Endothelial cell of umbilical vein (primary cell): ENCODE data around the gene MNT. TPM values are rescaled to one million over a fixed set of nuclear protein-coding genes. Genes with fewer than 3 reads are reported as not detected.

Experiments
- BruUV-seq: library from RNA; stranded (reverse); fragments of 400-500 nt; replicated peaks from 2 replicates; lab custom pipeline; 2021; lab: Mats Ljungman, UMichigan
- CTCF ChIA-PET: fragments of 300-600, 350-600 bp; sonication (Branson Sonifier 250); formaldehyde crosslinking; loops from one replicate; lab custom pipeline; 2021; ENCODE audit warnings: antibody characterized with exemption, inconsistent platforms; lab: Charles Lee
- POLR2A ChIA-PET: fragments of 300-600, 350-600 bp; sonication (Branson Sonifier 250); formaldehyde crosslinking; loops from one replicate; lab custom pipeline; 2021; ENCODE audit warnings: antibody characterized with exemption, inconsistent platforms; lab: Charles Lee
- DNase-seq: peaks from one replicate; pipeline ENCODE4 v3.0.0-alpha.2; 2011; ENCODE audit warnings: low read depth, low spot score
- FAIRE-seq: peaks from 2 replicates; lab custom pipeline; 2011; peaks lifted over from hg19 to GRCh38; lab: Jason Lieb, UNC
- H2AFZ ChIP-seq: 2 replicates; pipeline ENCODE4 v1.6.0; 2012; ENCODE audit warnings: low read depth, low read length, control low read depth, inconsistent platforms
- H3K27ac ChIP-seq: 2 replicates; pipeline ENCODE4 v1.5.1; 2011; ENCODE audit warnings: low read depth, mild to moderate bottlenecking, control low read depth, low read length, moderate library complexity; ENCODE audit not compliant: insufficient read depth
- H3K27me3 ChIP-seq, 2 experiments: 2 replicates each; pipeline versions ENCODE4 v1.6.0 to v1.6.1; 2011; ENCODE audit warnings: low read length in 2 of 2, mixed read lengths in 1 of 2; ENCODE audit not compliant: control insufficient read depth in 2 of 2, insufficient read depth in 2 of 2
- H3K36me3 ChIP-seq, 2 experiments: 2 replicates in 1 of 2; 3 replicates in 1 of 2; pipeline ENCODE4 v1.5.1; 2011; ENCODE audit warnings: low read length in 2 of 2, mild to moderate bottlenecking in 1 of 2, moderate library complexity in 1 of 2; ENCODE audit not compliant: control insufficient read depth in 2 of 2, insufficient read depth in 2 of 2; ENCODE audit errors: extremely low read depth in 1 of 2
- H3K4me1 ChIP-seq: 3 replicates; pipeline ENCODE4 v1.5.1; 2011; ENCODE audit warnings: mild to moderate bottlenecking, low read length; ENCODE audit not compliant: control insufficient read depth, insufficient read depth; ENCODE audit errors: extremely low read depth
- H3K4me2 ChIP-seq: 2 replicates; pipeline ENCODE4 v1.6.1; 2011; ENCODE audit warnings: low read length, control low read depth, mixed read lengths; ENCODE audit not compliant: insufficient read depth
- H3K4me3 ChIP-seq, 3 experiments: fragments of 200-600 bp in 1 of 3; sonication (generic), shearing (Covaris generic) in 1 of 3; replicated peaks in 1 of 3; 2 replicates each; pipeline ENCODE4 v1.5.1; 2011 to 2016; ENCODE audit warnings: control low read depth in 3 of 3, low read length in 3 of 3, mild to moderate bottlenecking in 2 of 3, inconsistent platforms in 1 of 3, low read depth in 1 of 3, moderate library complexity in 1 of 3; ENCODE audit not compliant: insufficient read depth in 1 of 3
- H3K79me2 ChIP-seq: 2 replicates; pipeline ENCODE4 v1.6.0; 2012; ENCODE audit warnings: low read length, inconsistent platforms; ENCODE audit not compliant: control insufficient read depth, insufficient read depth
- H3K9ac ChIP-seq: replicated peaks from 2 replicates; pipeline ENCODE3; 2011; ENCODE audit warnings: low read length, control low read depth; ENCODE audit not compliant: insufficient read depth; ENCODE audit errors: extremely low read depth
- H3K9me1 ChIP-seq: replicated peaks from 3 replicates; pipeline ENCODE4 v1.6.0; 2011; ENCODE audit warnings: mild to moderate bottlenecking, low read length; ENCODE audit not compliant: control insufficient read depth, insufficient read depth; ENCODE audit errors: extremely low read depth
- H3K9me3 ChIP-seq: replicated peaks from 2 replicates; pipeline ENCODE4 v1.5.1; 2012; ENCODE audit warnings: low read length, inconsistent platforms; ENCODE audit not compliant: control insufficient read depth, insufficient read depth
- H4K20me1 ChIP-seq: replicated peaks from 2 replicates; pipeline ENCODE3; 2011; ENCODE audit warnings: mild to moderate bottlenecking, low read length; ENCODE audit not compliant: control insufficient read depth, insufficient read depth; ENCODE audit errors: extremely low read depth
- CTCF ChIP-seq, 2 donors: IDR thresholded peaks; 1 replicate in 1 of 2; 2 replicates in 1 of 2; pipeline ENCODE4 v1.5.1; 2011; ENCODE audit warnings: low read length in 2 of 2, mild to moderate bottlenecking in 2 of 2, moderate library complexity in 2 of 2, control low read depth in 1 of 2, inconsistent platforms in 1 of 2, low read depth in 1 of 2; ENCODE audit not compliant: insufficient read depth in 1 of 2; ENCODE audit errors: extremely low read depth in 1 of 2
- EZH2 ChIP-seq: IDR thresholded peaks from 2 replicates; pipeline ENCODE4 v1.6.1; 2012; ENCODE audit warnings: borderline replicate concordance, low read depth, mild to moderate bottlenecking, moderate library complexity, low read length, inconsistent platforms; ENCODE audit not compliant: severe bottlenecking
- FOS ChIP-seq: IDR thresholded peaks from 2 replicates; pipeline ENCODE4 v1.6.1; 2011; ENCODE audit warnings: mild to moderate bottlenecking, low read length, moderate library complexity, borderline replicate concordance; ENCODE audit not compliant: insufficient read depth
- GATA2 ChIP-seq: IDR thresholded peaks from 2 replicates; pipeline ENCODE4 v1.7.0; 2011; ENCODE audit warnings: low read depth, mild to moderate bottlenecking, moderate library complexity, mixed read lengths, low read length; ENCODE audit not compliant: insufficient read length, insufficient read depth
- JUN ChIP-seq: IDR thresholded peaks from 2 replicates; pipeline ENCODE4 v1.6.1; 2011; ENCODE audit warnings: borderline replicate concordance, low read depth; ENCODE audit not compliant: insufficient read length, insufficient read depth
- MAX ChIP-seq: IDR thresholded peaks from 2 replicates; pipeline ENCODE4 v1.6.1; 2011; ENCODE audit not compliant: insufficient read depth, insufficient read length
- MYC ChIP-seq: IDR thresholded peaks from one replicate; pipeline ENCODE4 v1.6.1; 2011; ENCODE audit warnings: mild to moderate bottlenecking, low read depth, low read length
- POLR2A ChIP-seq: IDR thresholded peaks from 2 replicates; pipeline ENCODE4 v1.6.1; 2012; ENCODE audit warnings: low read depth, mild to moderate bottlenecking, control low read depth, low read length
- POLR2AphosphoS5 ChIP-seq: IDR thresholded peaks from 2 replicates; pipeline ENCODE4 v1.6.1; 2012; ENCODE audit warnings: low read depth, mild to moderate bottlenecking, control low read depth, low read length, moderate library complexity; ENCODE audit not compliant: insufficient read depth
- dilution Hi-C: fragments of 300-500 bp; cut with MboI; formaldehyde crosslinking; loops from one replicate; pipeline ENCODE4 v1.15.0; 2019; ENCODE audit warnings: low sequenced_read_pairs; ENCODE audit not compliant: extremely low pct_ligation_motif_present
- intact Hi-C: fragments of 100-400 bp; cut with micrococcal nuclease; formaldehyde crosslinking; loops from one replicate; pipeline ENCODE4 v1.10.0; 2022
- polyA plus RNA-seq, 4 experiments: library from polyadenylated mRNA; depleted of rRNA in 3 of 4; stranded (reverse) in 3 of 4; unstranded in 1 of 4; fragments of >200 nt; gene quantifications; 2 replicates each; pipeline versions ENCODE4 v1.2.1 to v1.2.3, GENCODE V29; 2011 to 2012; ENCODE audit warnings: missing spikeins in 1 of 4
- total RNA-seq: library from RNA; stranded (reverse); gene quantifications from 2 replicates; pipeline ENCODE4 v1.2.3, GENCODE V29; 2021

MNT gene
- total and polyA plus RNA-seq, 2 donors (not counting 3 experiments of a cell fraction or from before 2014, with no cell fraction given) = 4.1 to 21.6 TPM

GRCh38 chr17:2435181-2435741 is 34.4 kb upstream of the MNT start:
- TF ChIP-seq JUN (no peak), GATA2 (no peak), POLR2A (no peak), POLR2AphosphoS5 (no peak), MYC (no peak), CTCF (IDR thresholded peaks at IDR 0.05; ENCODE audit: extremely low read depth in 1 of 2, insufficient read depth in 1 of 2, low read depth in 1 of 2, low read length in 2 of 2) (no peak), EZH2 (no peak), FOS (no peak), MAX (no peak)
- dilution Hi-C loops = no loop called here
- Histone ChIP-seq H3K9ac (no peak overlapping the region), H3K79me2 (no peaks in the 10 kb centered on the region), H3K4me1 (no peaks in the 10 kb centered on the region), H3K4me3 (no peak overlapping the region), H3K36me3 (peaks cover 3 to 10% of the 10 kb centered on the region in 2 experiments), H2AFZ (no peak overlapping the region), H3K27me3 (no peaks in the 10 kb centered on the region), H3K9me1 (no peaks in the 10 kb centered on the region), H3K9me3 (no peaks in the 10 kb centered on the region), H3K27ac (no peak overlapping the region), H3K4me2 (no peak overlapping the region), H4K20me1 (no peaks in the 10 kb centered on the region)
- ChIA-PET POLR2A (no interaction called here), CTCF (interaction anchor here (1.2 kb wide), 1 partner anchor 15 kb away, joined by 3 read pairs; no protein-coding TSS in a partner anchor)
- FAIRE-seq (no peak), DNase-seq (no peak)
- BruUV-seq = no TSS peak
- intact Hi-C loops = no loop called here
